Skin of body (tissue), 2 donors: Measurements from ENCODE around the gene OR52M1. TPM values are rescaled to one million over a fixed set of nuclear protein-coding genes. Genes with fewer than 3 reads are reported as not detected.

Source experiments
- DNase-seq: peaks from one replicate; lab custom pipeline; 2025; lab: John Stamatoyannopoulos, UW
- total RNA-seq: library from RNA; depleted of rRNA; stranded (reverse); fragments of >200 nt; gene quantifications from one replicate; pipeline ENCODE4 v1.2.3, GENCODE V29; 2014

The OR52M1 gene
- total RNA-seq, 1 donor from 2014 or later, result not detected

GRCh38 chr11:4569075-4569474 is 24.1 kb downstream of the OR52M1 start:
- DNase-seq, result no peak

DNA sequence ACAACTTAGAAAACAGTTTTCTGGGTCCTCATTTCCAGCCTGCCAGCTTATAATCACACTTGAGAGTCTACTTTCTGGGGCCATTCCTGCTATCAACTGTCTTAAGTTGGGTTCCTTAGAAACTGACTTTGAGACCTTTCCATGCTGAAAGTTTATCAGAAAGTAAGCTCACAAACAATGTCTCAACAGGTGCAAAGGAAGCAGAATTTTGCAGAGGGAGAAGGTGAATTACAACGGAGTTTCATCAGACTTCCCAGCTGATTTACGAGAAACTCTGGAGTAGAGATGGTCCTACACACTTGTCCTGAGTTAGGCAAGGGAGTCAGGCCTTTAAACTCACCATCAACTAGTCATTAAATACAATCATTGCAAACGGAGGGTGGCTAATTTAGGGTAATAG is 31.9 kb downstream of the OR52M1 start:
- DNase-seq, result no peak

GRCh38 chr11:4577761-4578160 is 32.8 kb downstream of the OR52M1 start:
- DNase-seq, result no peak

- DNase-seq, result no peak
Measured at GRCh38 chr11:4578624-4579023, 33.6 kb downstream of the OR52M1 start.

DNA sequence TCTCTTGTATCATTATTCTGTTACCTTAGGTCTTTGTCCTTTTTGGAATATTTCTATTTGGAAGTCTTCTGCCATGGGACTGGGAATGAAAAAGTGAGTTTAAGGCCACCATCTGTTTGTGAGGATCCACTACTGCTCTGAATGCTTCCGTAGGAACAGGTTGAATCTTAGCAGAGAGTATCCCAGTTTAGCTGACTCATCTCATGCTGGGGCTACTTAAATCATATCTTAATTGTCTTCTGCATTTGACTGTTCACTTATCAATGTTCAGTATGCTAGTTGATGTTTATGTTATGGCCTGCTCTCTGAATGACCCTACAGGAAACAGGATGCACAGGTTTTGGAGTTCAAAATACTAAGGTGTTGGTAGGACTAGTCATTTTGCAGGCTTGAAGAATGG is 35.1 kb downstream of the OR52M1 start:
- no peak for DNase-seq

- no peak for DNase-seq
Measured at GRCh38 chr11:4581443-4581842, 36.5 kb downstream of the OR52M1 start, which contains the start of gene OR52I2. Gene OR52I2 (plus strand): TSS chr11:4581743.

GRCh38 chr11:4589017-4589416 is 44.0 kb downstream of the OR52M1 start:
- no peak for DNase-seq

DNA sequence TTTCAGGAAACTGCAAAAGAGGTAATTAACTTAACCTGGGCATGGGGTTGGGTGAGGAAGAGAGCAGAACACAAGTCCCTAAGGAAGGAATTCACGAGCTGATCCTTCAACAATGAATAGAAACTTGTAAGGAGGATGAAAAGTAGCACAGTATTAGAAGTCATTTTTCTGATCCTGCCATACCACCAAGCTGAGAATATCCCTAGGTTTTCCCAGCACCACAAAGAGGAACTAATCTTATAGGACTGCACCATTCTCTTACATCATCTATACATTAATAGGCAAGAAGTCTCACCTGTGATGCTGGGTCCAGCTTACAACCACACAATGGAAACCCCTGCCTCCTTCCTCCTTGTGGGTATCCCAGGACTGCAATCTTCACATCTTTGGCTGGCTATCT is 48.7 kb downstream of the OR52M1 start, which contains the start of gene OR52I1:
TSS of gene OR52I1 (plus strand) at position 301 of the 400 bp plus-strand sequence. CDS start at position 301, 0 bp downstream.
- no peak for DNase-seq

Other genes with a start within 250 kb of the OR52M1 start
- gene OR52B4, start 176.8 kb upstream of the OR52M1 start, total RNA-seq, result not detected
- 10.0 TPM for gene TRIM21, start 151.5 kb upstream of the OR52M1 start, total RNA-seq
- gene OR52K2, start 95.9 kb upstream of the OR52M1 start, total RNA-seq, result not detected
- gene OR52K1, start 62.5 kb upstream of the OR52M1 start, total RNA-seq, result not detected
- gene OR52I2, start 36.6 kb downstream of the OR52M1 start, total RNA-seq, result not detected
- not detected for gene OR52I1, start 48.8 kb downstream of the OR52M1 start, total RNA-seq
- 7.7 TPM for gene TRIM68, start 63.0 kb downstream of the OR52M1 start, total RNA-seq
- gene OR51D1, start 92.3 kb downstream of the OR52M1 start, total RNA-seq, result not detected
- gene OR51E1, start 98.8 kb downstream of the OR52M1 start, total RNA-seq, result 1.1 TPM
- 0.10 TPM for gene OR51E2, start 152.7 kb downstream of the OR52M1 start, total RNA-seq
- not detected for gene MMP26, start 159.6 kb downstream of the OR52M1 start, total RNA-seq
- not detected for gene OR51F1, start 224.7 kb downstream of the OR52M1 start, total RNA-seq